Naive thymus-derived CD8-positive, alpha-beta T cell (primary cell): ENCODE results near the gene RSRC1. TPM values are rescaled to one million over a fixed set of nuclear protein-coding genes. Genes with fewer than 3 reads are reported as not detected.
"Not testable (repeated sequence)": the region's sequence is repeated elsewhere in the genome, so short reads cannot be mapped to it uniquely, and the experiment has no call there.

Experiments
- ATAC-seq, 2 donors: fragments of 150-1000 bp; cut with Tn5 transposase in 1 of 2; sonication (Bioruptor Pico), chemical (Tn5 transposase) in 1 of 2; 1 replicate in 1 of 2; 2 replicates in 1 of 2; pipeline ENCODE4 v1.10.0; 2021; ENCODE audit warnings: mild to moderate bottlenecking in 2 of 2, moderate library complexity in 2 of 2
- POLR2A ChIA-PET: fragments of 350-600 bp; sonication (Branson Sonifier 250); formaldehyde crosslinking; loops from one replicate; lab custom pipeline; 2021; ENCODE audit warnings: antibody characterized with exemption; lab: Charles Lee
- DNase-seq, 10 donors: peaks; one replicate each; pipeline versions ENCODE4 v3.0.0 to v3.0.0-alpha.2; 2020 to 2022
- H3K27ac Mint-ChIP-seq, 10 donors: one replicate each; pipeline ENCODE4 v1.8.0; 2020 to 2022; ENCODE audit warnings: mild to moderate bottlenecking in 10 of 10, mixed read lengths in 10 of 10, moderate library complexity in 4 of 10, inconsistent platforms in 1 of 10
- H3K27me3 Mint-ChIP-seq, 5 donors: one replicate each; pipeline ENCODE4 v1.8.0; 2021 to 2022; ENCODE audit warnings: mixed read lengths in 5 of 5
- H3K36me3 Mint-ChIP-seq, 3 donors: one replicate each; pipeline ENCODE4 v1.8.0; 2020 to 2022; ENCODE audit warnings: mixed read lengths in 3 of 3, mild to moderate bottlenecking in 2 of 3, inconsistent platforms in 1 of 3
- H3K4me1 Mint-ChIP-seq, 4 donors: one replicate each; pipeline ENCODE4 v1.8.0; 2021 to 2022; ENCODE audit warnings: mixed read lengths in 4 of 4
- H3K4me3 Mint-ChIP-seq, 10 donors: one replicate each; pipeline ENCODE4 v1.8.0; 2020 to 2022; ENCODE audit warnings: mild to moderate bottlenecking in 10 of 10, mixed read lengths in 10 of 10, moderate library complexity in 6 of 10, inconsistent platforms in 1 of 10
- H3K9me3 Mint-ChIP-seq, 9 donors: one replicate each; pipeline ENCODE4 v1.8.0; 2020 to 2022; ENCODE audit warnings: mixed read lengths in 9 of 9, mild to moderate bottlenecking in 3 of 9, inconsistent platforms in 1 of 9, moderate library complexity in 1 of 9
- polyA plus RNA-seq, 3 donors: library from polyadenylated mRNA; unstranded; fragments of 300-500 nt; fragmentation: Illumina TruSeq; gene quantifications; one replicate each; pipeline ENCODE4 v1.2.3, GENCODE V29; 2021
- total RNA-seq, 8 experiments: library from RNA in 2 of 8; stranded (reverse) in 2 of 8; gene quantifications; one replicate each; pipeline ENCODE4 v1.2.3 and lab custom pipeline; 2021 to 2026

Gene RSRC1, protein sequence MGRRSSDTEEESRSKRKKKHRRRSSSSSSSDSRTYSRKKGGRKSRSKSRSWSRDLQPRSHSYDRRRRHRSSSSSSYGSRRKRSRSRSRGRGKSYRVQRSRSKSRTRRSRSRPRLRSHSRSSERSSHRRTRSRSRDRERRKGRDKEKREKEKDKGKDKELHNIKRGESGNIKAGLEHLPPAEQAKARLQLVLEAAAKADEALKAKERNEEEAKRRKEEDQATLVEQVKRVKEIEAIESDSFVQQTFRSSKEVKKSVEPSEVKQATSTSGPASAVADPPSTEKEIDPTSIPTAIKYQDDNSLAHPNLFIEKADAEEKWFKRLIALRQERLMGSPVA
- total RNA-seq = 10 to 100 TPM; 32.6 to 36.9 TPM
- 10 to 100 TPM; 30.2 to 38.3 (median 32.6) TPM for polyA plus RNA-seq
- total RNA-seq (lab: John Stamatoyannopoulos, UW) = 35.0 to 52.7 (median 43.4) reads per million in 6 experiments

- H3K27ac Mint-ChIP-seq = peak within 1 kb of the TSS; percentile 84 to 95 (median 92)
- peaks cover 6 to 23% (median 18%) of the 10 kb centered on the region in 3 donors for H3K36me3 Mint-ChIP-seq
- peaks cover 34 to 76% (median 69%) of the 10 kb centered on the region in 4 donors for H3K4me1 Mint-ChIP-seq
- ATAC-seq = peak; percentile 82 to 90
- DNase-seq = peak; percentile 62 to 87 (median 72)
- H3K27me3 Mint-ChIP-seq = peaks cover 16 to 44% (median 34%) of the 10 kb centered on the region in 5 donors
- peaks cover 0 to 15% (median 6%) of the 10 kb centered on the region in 9 donors for H3K9me3 Mint-ChIP-seq
- POLR2A ChIA-PET = interaction anchor here (1.0 to 1.9 kb wide), 7 partner anchors 9 to 950 kb away, joined by 3 to 7 read pairs (median 4); partner anchors contain the start of gene GFM1
- H3K4me3 Mint-ChIP-seq = peak within 1 kb of the TSS; percentile 90 to 100 (median 98)
Observed at GRCh38 chr3:158109804-158110657, at the start of gene RSRC1. RSRC1 (plus strand) TSS chr3:158110089; CDS start chr3:158122105, 12,016 bp downstream.

DNA sequence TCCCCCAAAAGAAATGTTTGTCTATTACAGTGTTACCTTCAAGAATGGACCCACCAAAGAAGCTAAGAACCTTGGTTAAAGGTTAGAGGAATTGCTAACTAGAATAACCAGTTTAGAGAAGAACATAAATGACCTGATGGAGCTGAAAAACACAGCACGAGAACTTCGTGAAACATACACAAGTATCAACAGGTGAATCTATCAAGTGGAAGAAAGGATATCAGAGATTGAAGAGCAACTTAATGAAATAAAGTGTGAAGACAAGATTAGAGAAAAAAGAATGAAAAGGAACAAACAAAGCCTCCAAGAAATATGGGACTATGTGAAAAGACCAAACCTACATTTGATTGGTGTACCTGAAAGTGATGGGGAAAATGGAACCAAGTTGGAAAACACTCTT lies 44.3 kb upstream of the RSRC1 start:
- POLR2A ChIA-PET, ATAC-seq, H3K27ac Mint-ChIP-seq, DNase-seq, H3K4me1 Mint-ChIP-seq, H3K4me3 Mint-ChIP-seq, H3K36me3 Mint-ChIP-seq: not testable (repeated sequence)
- peaks cover 0 to 11% (median 0%) of the 10 kb centered on the region in 9 donors for H3K9me3 Mint-ChIP-seq
- peaks cover 15 to 40% (median 34%) of the 10 kb centered on the region in 5 donors for H3K27me3 Mint-ChIP-seq

DNA sequence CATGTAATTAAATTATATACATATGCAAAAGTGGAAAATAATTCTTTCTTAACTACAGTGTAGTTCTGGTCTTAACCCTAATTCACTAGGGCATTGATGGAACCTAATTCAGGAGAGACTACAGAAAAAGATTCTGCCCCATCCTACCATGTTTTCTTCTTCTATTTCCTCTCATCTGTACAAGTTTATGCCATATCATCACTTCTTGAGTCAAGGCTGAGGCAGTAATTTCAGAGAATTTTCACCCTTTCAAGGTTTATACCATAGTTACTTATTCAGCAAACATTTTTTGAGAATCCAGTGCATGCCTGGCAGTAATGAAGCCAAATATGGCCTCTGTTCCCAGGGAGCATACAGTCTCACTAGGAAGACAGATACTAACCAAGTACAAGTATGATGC lies 37.1 kb upstream of the RSRC1 start:
- peaks cover 0 to 2% (median 0%) of the 10 kb centered on the region in 9 donors for H3K9me3 Mint-ChIP-seq
- no peaks in the 10 kb centered on the region for H3K4me1 Mint-ChIP-seq
- DNase-seq = no peak
- no peaks in the 10 kb centered on the region for H3K36me3 Mint-ChIP-seq
- no peak overlapping the region for H3K4me3 Mint-ChIP-seq
- H3K27ac Mint-ChIP-seq = no peak overlapping the region
- ATAC-seq = no peak
- POLR2A ChIA-PET = no interaction called here
- H3K27me3 Mint-ChIP-seq = peaks cover 17 to 43% (median 34%) of the 10 kb centered on the region in 5 donors

- H3K27me3 Mint-ChIP-seq = peaks cover 17 to 43% (median 28%) of the 10 kb centered on the region in 5 donors
- POLR2A ChIA-PET = no interaction called here
- H3K4me1 Mint-ChIP-seq = no peaks in the 10 kb centered on the region
- H3K27ac Mint-ChIP-seq = no peak overlapping the region
- H3K36me3 Mint-ChIP-seq = no peaks in the 10 kb centered on the region
- no peaks in the 10 kb centered on the region for H3K9me3 Mint-ChIP-seq
- no peak overlapping the region for H3K4me3 Mint-ChIP-seq
- ATAC-seq (no peak), DNase-seq (no peak)
Observed at GRCh38 chr3:158074591-158074990, 35.3 kb upstream of the RSRC1 start.

- no peaks in the 10 kb centered on the region for H3K9me3 Mint-ChIP-seq
- DNase-seq (no peak), ATAC-seq (no peak)
- H3K4me3 Mint-ChIP-seq = no peak overlapping the region
- no peaks in the 10 kb centered on the region for H3K36me3 Mint-ChIP-seq
- POLR2A ChIA-PET = no interaction called here
- no peaks in the 10 kb centered on the region for H3K4me1 Mint-ChIP-seq
- peaks cover 10 to 29% (median 20%) of the 10 kb centered on the region in 5 donors for H3K27me3 Mint-ChIP-seq
- H3K27ac Mint-ChIP-seq = no peak overlapping the region
Observed at GRCh38 chr3:158079599-158079998, 30.3 kb upstream of the RSRC1 start.

- no peaks in the 10 kb centered on the region for H3K9me3 Mint-ChIP-seq
- peaks cover 18 to 50% (median 27%) of the 10 kb centered on the region in 5 donors for H3K27me3 Mint-ChIP-seq
- no peak for DNase-seq
- H3K4me1 Mint-ChIP-seq = no peaks in the 10 kb centered on the region
- no peak for ATAC-seq
- no peak overlapping the region for H3K4me3 Mint-ChIP-seq
- H3K27ac Mint-ChIP-seq = no peak overlapping the region
- POLR2A ChIA-PET = no interaction called here
- no peaks in the 10 kb centered on the region for H3K36me3 Mint-ChIP-seq
Observed at GRCh38 chr3:158084651-158085050, 25.2 kb upstream of the RSRC1 start.

DNA sequence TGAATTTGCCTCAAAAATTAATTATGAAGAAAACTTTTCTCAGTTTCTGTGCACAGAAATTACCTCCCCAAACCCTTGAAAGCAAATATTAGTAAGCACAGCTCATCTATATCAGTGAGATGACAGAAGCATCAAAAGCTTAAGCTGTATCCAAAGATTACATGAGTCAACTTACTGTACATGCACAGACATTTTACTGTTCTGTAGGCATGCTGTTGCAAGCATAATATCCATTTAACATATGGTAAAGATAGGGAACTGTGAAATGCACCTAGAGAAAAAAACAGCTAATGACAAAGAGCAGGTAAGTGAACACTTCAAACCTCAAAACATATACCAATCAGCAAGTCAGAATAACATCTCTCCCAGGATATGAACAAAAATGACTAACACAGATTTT lies 24.5 kb upstream of the RSRC1 start:
- no peak overlapping the region for H3K27ac Mint-ChIP-seq
- H3K27me3 Mint-ChIP-seq = peaks cover 22 to 54% (median 33%) of the 10 kb centered on the region in 5 donors
- POLR2A ChIA-PET = no interaction called here
- ATAC-seq (no peak), DNase-seq (no peak)
- H3K4me3 Mint-ChIP-seq = no peak overlapping the region
- no peaks in the 10 kb centered on the region for H3K9me3 Mint-ChIP-seq
- no peaks in the 10 kb centered on the region for H3K36me3 Mint-ChIP-seq
- H3K4me1 Mint-ChIP-seq = no peaks in the 10 kb centered on the region

DNA sequence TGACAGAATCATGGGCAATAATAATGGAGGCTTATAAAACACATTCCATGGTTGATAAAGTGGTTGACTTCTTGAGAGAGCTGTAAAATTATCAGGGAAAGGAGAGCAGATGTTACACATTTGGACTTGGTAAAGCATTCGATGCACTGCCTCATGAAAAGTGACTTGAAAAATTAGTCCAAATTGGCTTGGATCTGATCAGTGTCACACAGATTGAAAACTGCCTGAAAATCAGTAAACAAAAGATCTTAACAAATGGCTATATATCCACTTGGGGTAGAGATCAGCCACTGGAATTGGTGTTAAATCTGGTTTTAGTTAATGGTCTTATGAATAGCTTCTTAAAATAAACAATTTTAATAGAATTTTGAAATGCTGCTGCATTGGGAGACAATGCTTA lies 24.0 kb upstream of the RSRC1 start:
- Mint-ChIP-seq H3K27ac (no peak overlapping the region), H3K27me3 (peaks cover 19 to 59% (median 36%) of the 10 kb centered on the region in 5 donors), H3K4me1 (no peaks in the 10 kb centered on the region), H3K4me3 (no peak overlapping the region), H3K36me3 (no peaks in the 10 kb centered on the region), H3K9me3 (no peaks in the 10 kb centered on the region)
- no peak for DNase-seq
- POLR2A ChIA-PET = no interaction called here
- ATAC-seq = no peak

- Mint-ChIP-seq H3K9me3 (no peaks in the 10 kb centered on the region), H3K27me3 (peaks cover 19 to 59% (median 38%) of the 10 kb centered on the region in 5 donors), H3K4me1 (no peaks in the 10 kb centered on the region), H3K27ac (no peak overlapping the region), H3K4me3 (no peak overlapping the region), H3K36me3 (no peaks in the 10 kb centered on the region)
- DNase-seq (no peak), ATAC-seq (no peak)
- POLR2A ChIA-PET = no interaction called here
Observed at GRCh38 chr3:158086361-158086760, 23.5 kb upstream of the RSRC1 start.

GRCh38 chr3:158086776-158087175 lies 23.1 kb upstream of the RSRC1 start:
- H3K27ac Mint-ChIP-seq = no peak overlapping the region
- H3K36me3 Mint-ChIP-seq = no peaks in the 10 kb centered on the region
- H3K4me3 Mint-ChIP-seq = no peak overlapping the region
- peaks cover 22 to 63% (median 42%) of the 10 kb centered on the region in 5 donors for H3K27me3 Mint-ChIP-seq
- no peak for DNase-seq
- peaks cover 0 to 1% (median 0%) of the 10 kb centered on the region in 9 donors for H3K9me3 Mint-ChIP-seq
- no peak for ATAC-seq
- H3K4me1 Mint-ChIP-seq = no peaks in the 10 kb centered on the region
- POLR2A ChIA-PET = no interaction called here

GRCh38 chr3:158091531-158091930 lies 18.4 kb upstream of the RSRC1 start:
- POLR2A ChIA-PET = no interaction called here
- H3K27me3 Mint-ChIP-seq = peaks cover 44 to 97% (median 65%) of the 10 kb centered on the region in 5 donors
- ATAC-seq (no peak), DNase-seq (no peak)
- no peak overlapping the region for H3K27ac Mint-ChIP-seq
- H3K4me1 Mint-ChIP-seq = peaks cover 0 to 9% (median 3%) of the 10 kb centered on the region in 4 donors
- H3K9me3 Mint-ChIP-seq = peaks cover 0 to 25% (median 6%) of the 10 kb centered on the region in 9 donors
- H3K4me3 Mint-ChIP-seq = no peak overlapping the region
- H3K36me3 Mint-ChIP-seq = peaks cover 4% of the 10 kb centered on the region in 3 donors

DNA sequence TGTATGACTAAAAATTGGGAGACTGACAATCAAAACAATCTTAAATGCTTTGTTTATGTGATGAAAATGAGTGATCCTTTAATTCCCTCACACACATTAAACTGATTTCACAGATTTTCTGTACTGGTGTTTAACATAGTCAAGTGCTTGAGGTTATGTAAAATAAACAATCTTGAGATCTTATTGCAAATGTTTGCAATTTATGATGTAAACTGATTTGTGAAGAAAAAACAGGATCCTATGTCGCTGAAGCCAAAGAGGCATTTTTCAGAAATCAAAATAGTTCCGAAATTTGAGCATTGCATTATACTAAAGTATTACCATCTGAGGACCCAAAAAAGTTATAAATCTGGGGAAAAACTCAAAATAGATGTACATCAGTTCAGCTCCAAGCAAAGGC lies 16.4 kb upstream of the RSRC1 start:
- Mint-ChIP-seq H3K4me1 (peaks cover 5 to 21% (median 16%) of the 10 kb centered on the region in 4 donors), H3K36me3 (peaks cover 4 to 5% (median 4%) of the 10 kb centered on the region in 3 donors), H3K9me3 (peaks cover 0 to 38% (median 10%) of the 10 kb centered on the region in 9 donors), H3K27ac (no peak overlapping the region), H3K27me3 (peaks cover 54 to 99% (median 71%) of the 10 kb centered on the region in 5 donors), H3K4me3 (no peak overlapping the region)
- POLR2A ChIA-PET = no interaction called here
- DNase-seq (no peak), ATAC-seq (no peak)
